Measurements from ENCODE around the gene EN1. TPM values are rescaled to one million over a fixed set of nuclear protein-coding genes. Genes with fewer than 3 reads are reported as not detected.

The EN1 gene
- total RNA-seq, 4 donors from 2014 or later, result 0.13 to 0.23 TPM; not detected in 2

DNA sequence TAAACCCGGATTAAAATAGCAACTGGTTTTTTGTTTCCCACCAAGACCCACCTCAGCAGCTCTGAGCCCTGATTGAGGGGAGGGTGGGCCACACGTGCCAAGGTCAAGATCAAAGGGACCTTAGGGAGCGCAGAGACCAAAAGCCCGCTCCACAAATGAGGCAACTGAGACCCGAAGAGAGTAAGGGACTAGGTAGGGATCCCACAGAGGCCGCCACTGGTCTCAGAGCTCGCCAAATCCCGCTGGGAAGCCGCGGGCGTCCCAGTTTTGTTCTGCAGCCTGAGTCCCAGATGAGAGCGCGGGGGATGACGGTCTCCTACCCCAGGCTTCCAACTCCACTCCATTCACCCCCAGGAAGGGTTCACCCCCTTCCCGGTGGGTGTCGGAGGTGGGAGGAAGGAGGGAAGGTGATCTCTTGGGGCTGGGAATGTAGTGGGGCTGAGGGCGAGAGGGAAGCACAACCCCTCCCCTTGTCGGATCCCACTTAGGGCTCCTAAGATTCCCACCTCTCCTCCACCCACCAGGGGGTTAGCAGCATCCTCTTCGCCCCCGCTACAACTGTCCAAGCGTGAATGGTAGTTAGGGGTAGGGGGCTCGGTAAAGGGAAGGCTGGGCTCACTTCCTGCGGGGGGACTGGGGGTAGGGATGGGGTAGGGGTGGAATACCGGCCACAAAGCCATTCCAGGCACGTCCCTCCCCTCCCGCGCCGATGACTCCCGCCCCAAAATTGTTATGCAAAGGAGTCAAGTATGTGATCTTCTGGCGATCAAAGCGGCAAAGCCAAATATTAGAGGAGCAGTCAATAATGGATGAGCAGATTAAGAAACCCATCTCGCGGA lies 7.3 kb upstream of the EN1 start:
- 0 to 5% methylated on average over 5 to 8 of the region's 33 CpGs for WGBS, 2 donors (ENCODE audit: low coverage in 1 of 2)
- Histone ChIP-seq H3K4me3 (peak overlapping the region in 1 of 2 donors; percentile 38), H3K36me3 (no peaks in the 10 kb centered on the region), H3K27ac (no peak overlapping the region), H3K27me3 (peaks cover 100% of the 10 kb centered on the region), H3K9me3 (no peaks in the 10 kb centered on the region), H3K4me1 (peaks cover 0 to 57% (median 24%) of the 10 kb centered on the region in 3 donors)
- ATAC-seq, result no peak
- TF ChIP-seq POLR2A (IDR thresholded peaks at IDR 0.05), result no peak
- no peak for TF ChIP-seq POLR2AphosphoS5 (IDR thresholded peaks at IDR 0.05)
- no peak for TF ChIP-seq EP300 (IDR thresholded peaks at IDR 0.05)
- TF ChIP-seq, protein P1, sequence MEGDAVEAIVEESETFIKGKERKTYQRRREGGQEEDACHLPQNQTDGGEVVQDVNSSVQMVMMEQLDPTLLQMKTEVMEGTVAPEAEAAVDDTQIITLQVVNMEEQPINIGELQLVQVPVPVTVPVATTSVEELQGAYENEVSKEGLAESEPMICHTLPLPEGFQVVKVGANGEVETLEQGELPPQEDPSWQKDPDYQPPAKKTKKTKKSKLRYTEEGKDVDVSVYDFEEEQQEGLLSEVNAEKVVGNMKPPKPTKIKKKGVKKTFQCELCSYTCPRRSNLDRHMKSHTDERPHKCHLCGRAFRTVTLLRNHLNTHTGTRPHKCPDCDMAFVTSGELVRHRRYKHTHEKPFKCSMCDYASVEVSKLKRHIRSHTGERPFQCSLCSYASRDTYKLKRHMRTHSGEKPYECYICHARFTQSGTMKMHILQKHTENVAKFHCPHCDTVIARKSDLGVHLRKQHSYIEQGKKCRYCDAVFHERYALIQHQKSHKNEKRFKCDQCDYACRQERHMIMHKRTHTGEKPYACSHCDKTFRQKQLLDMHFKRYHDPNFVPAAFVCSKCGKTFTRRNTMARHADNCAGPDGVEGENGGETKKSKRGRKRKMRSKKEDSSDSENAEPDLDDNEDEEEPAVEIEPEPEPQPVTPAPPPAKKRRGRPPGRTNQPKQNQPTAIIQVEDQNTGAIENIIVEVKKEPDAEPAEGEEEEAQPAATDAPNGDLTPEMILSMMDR (IDR thresholded peaks at IDR 0.05), result no peak

DNA sequence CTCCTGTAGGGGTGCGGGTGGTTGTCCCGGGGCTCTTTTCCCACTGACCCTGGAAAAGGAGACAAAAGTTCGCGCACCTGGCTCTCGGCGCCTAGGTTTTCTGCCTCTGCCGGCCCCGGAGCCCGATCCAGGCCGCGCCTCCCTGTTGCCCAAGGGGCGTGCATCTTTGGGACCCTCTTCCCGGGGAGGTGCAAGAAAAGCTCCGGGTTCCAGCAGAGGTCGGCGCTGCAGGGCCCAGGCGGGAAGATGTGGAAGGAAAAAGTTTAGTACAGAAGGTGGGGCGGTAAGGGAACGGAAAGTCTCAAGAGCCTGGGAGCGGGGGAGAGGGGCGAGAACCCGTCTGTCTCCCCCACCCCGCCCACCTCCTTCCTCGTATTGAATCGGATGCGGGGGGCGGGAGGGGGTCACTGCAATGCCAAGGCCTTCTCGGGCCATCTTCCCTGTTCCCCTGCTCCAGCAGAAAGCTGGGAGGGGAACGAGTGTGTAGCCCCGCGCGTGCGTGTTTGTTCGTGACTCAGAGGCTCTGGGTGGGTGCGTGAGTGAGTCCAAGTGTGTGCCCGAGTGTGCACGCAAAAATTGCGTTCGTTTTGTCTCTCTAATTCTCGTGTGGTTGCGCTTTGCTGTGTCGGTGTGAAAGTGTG lies 6.3 kb upstream of the EN1 start:
- no peaks in the 10 kb centered on the region for H3K9me3 ChIP-seq
- ATAC-seq, result no peak
- no peak overlapping the region for H3K4me3 ChIP-seq
- no peak overlapping the region for H3K27ac ChIP-seq
- H3K4me1 ChIP-seq, result peaks cover 0 to 60% (median 24%) of the 10 kb centered on the region in 3 donors
- no peak for TF ChIP-seq EP300 (IDR thresholded peaks at IDR 0.05)
- TF ChIP-seq POLR2A (IDR thresholded peaks at IDR 0.05), result no peak
- TF ChIP-seq, protein P1 (IDR thresholded peaks at IDR 0.05), result no peak
- no peak for TF ChIP-seq POLR2AphosphoS5 (IDR thresholded peaks at IDR 0.05)
- WGBS, 2 donors (ENCODE audit: low coverage in 1 of 2), result 0 to 7% methylated on average over 6 to 13 of the region's 42 CpGs
- H3K36me3 ChIP-seq, result no peaks in the 10 kb centered on the region
- H3K27me3 ChIP-seq, result peaks cover 100% of the 10 kb centered on the region

DNA sequence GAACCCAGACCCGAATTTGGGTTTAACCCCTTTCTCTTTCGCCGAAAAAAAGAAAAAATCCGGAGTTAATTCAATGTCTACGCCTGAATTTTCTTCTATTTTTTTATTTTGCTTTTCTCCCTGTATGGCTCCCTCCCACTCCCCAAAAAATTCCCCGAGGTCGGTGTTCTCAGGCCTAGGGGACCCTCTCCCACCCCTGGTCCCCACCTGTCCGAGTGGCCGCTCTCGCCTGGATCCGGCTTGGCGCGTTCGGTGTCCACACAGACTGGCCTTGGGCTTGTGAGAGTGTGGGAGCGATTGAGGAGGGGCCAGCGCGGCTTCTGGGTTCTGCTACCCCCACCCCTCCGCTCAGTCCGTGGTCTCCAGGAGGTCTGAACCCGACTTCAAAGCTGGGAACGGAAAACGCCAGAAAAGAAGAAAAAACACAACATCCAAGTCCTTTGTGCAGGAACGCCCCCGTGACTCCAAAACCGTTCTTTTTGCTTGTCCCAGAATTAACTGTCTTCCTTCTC lies 5.7 kb upstream of the EN1 start:
- H3K9me3 ChIP-seq, result no peaks in the 10 kb centered on the region
- peaks cover 100% of the 10 kb centered on the region for H3K27me3 ChIP-seq
- peaks cover 0 to 66% (median 25%) of the 10 kb centered on the region in 3 donors for H3K4me1 ChIP-seq
- 4 to 8% methylated on average over 12 to 16 of the region's 25 CpGs for WGBS, 2 donors (ENCODE audit: low coverage in 1 of 2)
- no peak overlapping the region for H3K27ac ChIP-seq
- H3K36me3 ChIP-seq, result no peaks in the 10 kb centered on the region
- no peak overlapping the region for H3K4me3 ChIP-seq
- no peak for TF ChIP-seq POLR2AphosphoS5 (IDR thresholded peaks at IDR 0.05)
- TF ChIP-seq, protein P1 (IDR thresholded peaks at IDR 0.05), result no peak
- TF ChIP-seq EP300 (IDR thresholded peaks at IDR 0.05), result no peak
- no peak for TF ChIP-seq POLR2A (IDR thresholded peaks at IDR 0.05)
- ATAC-seq, result no peak

DNA sequence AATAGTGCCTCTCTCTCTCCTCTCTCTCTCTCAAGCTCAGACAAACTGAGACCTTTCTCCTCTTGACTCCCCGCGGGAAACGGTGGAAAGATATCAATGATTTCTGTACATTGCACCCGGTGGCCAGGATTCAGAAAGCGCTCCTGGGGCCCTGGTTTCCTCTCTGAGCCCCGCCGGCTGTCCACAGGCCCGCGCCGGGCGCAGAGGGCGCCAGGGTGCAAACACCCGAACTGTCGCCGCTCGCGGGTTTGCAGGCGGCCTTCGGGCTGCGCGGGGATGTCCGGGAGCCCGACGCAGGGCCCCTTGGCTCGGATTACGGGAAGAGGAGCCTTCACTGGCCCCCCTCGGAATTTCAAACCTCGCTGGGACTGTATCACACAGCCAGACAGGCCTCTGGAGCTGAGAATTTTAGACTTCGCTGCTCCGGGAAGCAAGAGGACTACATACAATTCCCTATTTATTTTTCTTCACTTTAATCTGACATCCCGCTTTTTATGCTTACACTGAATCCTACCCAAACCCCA lies 5.2 kb upstream of the EN1 start:
- ATAC-seq, result no peak
- no peak for TF ChIP-seq POLR2A (IDR thresholded peaks at IDR 0.05)
- TF ChIP-seq, protein P1 (IDR thresholded peaks at IDR 0.05), result no peak
- no peak for TF ChIP-seq POLR2AphosphoS5 (IDR thresholded peaks at IDR 0.05)
- no peak for TF ChIP-seq EP300 (IDR thresholded peaks at IDR 0.05)
- no peaks in the 10 kb centered on the region for H3K36me3 ChIP-seq
- no peaks in the 10 kb centered on the region for H3K9me3 ChIP-seq
- peaks cover 0 to 67% (median 30%) of the 10 kb centered on the region in 3 donors for H3K4me1 ChIP-seq
- H3K4me3 ChIP-seq, result peak overlapping the region in 1 of 2 donors; percentile 8
- 0 to 2% methylated on average over 4 to 7 of the region's 31 CpGs for WGBS, 2 donors (ENCODE audit: low coverage in 1 of 2)
- H3K27ac ChIP-seq, result no peak overlapping the region
- peaks cover 100% of the 10 kb centered on the region for H3K27me3 ChIP-seq

Measured in gastroesophageal sphincter (tissue), 4 donors.